Measurements from ENCODE around the gene SFXN1. TPM values are rescaled to one million over a fixed set of nuclear protein-coding genes. Genes with fewer than 3 reads are reported as not detected.
"Not testable (repeated sequence)": the region's sequence is repeated elsewhere in the genome, so short reads cannot be mapped to it uniquely, and the experiment has no call there.

SFXN1 gene
- total and polyA plus RNA-seq, 10 donors = 7.5 to 57.3 (median 38.3) TPM

GRCh38 chr5:175494264-175495183 is 16.2 kb downstream of the SFXN1 start:
- H3K27ac ChIP-seq = no peak overlapping the region
- H3K4me1 ChIP-seq = peaks cover 0 to 10% (median 2%) of the 10 kb centered on the region in 6 donors
- intact Hi-C loops (cut with DNase I; ENCODE audit: low total_unique reads) = no loop called here
- no peak overlapping the region for H3K4me3 ChIP-seq
- H3K36me3 ChIP-seq = peaks cover 5 to 91% (median 55%) of the 10 kb centered on the region in 6 donors
- H3K9me3 ChIP-seq = no peaks in the 10 kb centered on the region
- no peak for DNase-seq
- 87 to 95% (median 90%) methylated on average over 17 of the region's 17 CpGs for WGBS, 5 donors
- H3K27me3 ChIP-seq (replicated peaks in 1 of 7) = no peaks in the 10 kb centered on the region
- no peak for TF ChIP-seq POLR2AphosphoS5 (IDR thresholded peaks at IDR 0.05)
- TF ChIP-seq CTCF (IDR thresholded peaks at IDR 0.05 in 8 of 11, conservative IDR thresholded peaks at IDR 0.05 in 3 of 11) = no peak
- TF ChIP-seq POLR2A (IDR thresholded peaks at IDR 0.05) = no peak

- Histone ChIP-seq H3K4me3 (no peak overlapping the region), H3K4me1 (peaks cover 0 to 7% (median 0%) of the 10 kb centered on the region in 6 donors), H3K36me3 (peaks cover 3 to 93% (median 22%) of the 10 kb centered on the region in 6 donors), H3K27me3 (replicated peaks in 1 of 7) (no peaks in the 10 kb centered on the region), H3K27ac (no peak overlapping the region), H3K9me3 (no peaks in the 10 kb centered on the region)
- no peak for DNase-seq
- 91 to 96% (median 95%) methylated on average over 7 of the region's 7 CpGs for WGBS, 5 donors
- intact Hi-C loops (cut with DNase I; ENCODE audit: low total_unique reads) = no loop called here
- TF ChIP-seq CTCF (IDR thresholded peaks at IDR 0.05 in 8 of 11, conservative IDR thresholded peaks at IDR 0.05 in 3 of 11) (no peak), POLR2A (IDR thresholded peaks at IDR 0.05) (no peak), POLR2AphosphoS5 (IDR thresholded peaks at IDR 0.05) (no peak)
Measured at GRCh38 chr5:175501759-175502158, 23.4 kb downstream of the SFXN1 start.

- peaks cover 3 to 91% (median 40%) of the 10 kb centered on the region in 6 donors for H3K36me3 ChIP-seq
- H3K4me3 ChIP-seq; intact Hi-C loops (cut with DNase I; ENCODE audit: low total_unique reads); H3K9me3 ChIP-seq; H3K4me1 ChIP-seq; H3K27ac ChIP-seq; H3K27me3 ChIP-seq (replicated peaks in 1 of 7); DNase-seq: not testable (repeated sequence)
- 65 to 91% (median 74%) methylated on average over 4 of the region's 4 CpGs for WGBS, 5 donors
Measured at GRCh38 chr5:175507671-175508070, 29.3 kb downstream of the SFXN1 start.

- no peaks in the 10 kb centered on the region for H3K27me3 ChIP-seq (replicated peaks in 1 of 7)
- H3K9me3 ChIP-seq = no peaks in the 10 kb centered on the region
- no peak overlapping the region for H3K27ac ChIP-seq
- no peak for DNase-seq
- H3K4me1 ChIP-seq = peaks cover 0 to 9% (median 0%) of the 10 kb centered on the region in 6 donors
- 87 to 92% (median 89%) methylated on average over 2 of the region's 2 CpGs for WGBS, 5 donors
- H3K36me3 ChIP-seq = peaks cover 3 to 93% (median 51%) of the 10 kb centered on the region in 6 donors
- intact Hi-C loops (cut with DNase I; ENCODE audit: low total_unique reads) = no loop called here
- H3K4me3 ChIP-seq = no peak overlapping the region
- no peak for TF ChIP-seq CTCF (IDR thresholded peaks at IDR 0.05 in 8 of 11, conservative IDR thresholded peaks at IDR 0.05 in 3 of 11)
- TF ChIP-seq POLR2A (IDR thresholded peaks at IDR 0.05) = no peak
- no peak for TF ChIP-seq POLR2AphosphoS5 (IDR thresholded peaks at IDR 0.05)
Measured at GRCh38 chr5:175508896-175509295, 30.5 kb downstream of the SFXN1 start.

All from spleen (tissue), 11 donors.